Astrocyte of the spinal cord (primary cell): ENCODE results near the gene KLHL3.
A peak's percentile ranks its signal among the peaks of the same experiment; 100 is the strongest.

Experiments
- DNase-seq: peaks from one replicate; pipeline ENCODE4 v3.0.0; 2011; ENCODE audit warnings: low read depth, low spot score
- H3K4me3 ChIP-seq: 2 replicates; pipeline ENCODE4 v1.5.1; 2011; ENCODE audit warnings: low read depth, mild to moderate bottlenecking, low read length, moderate library complexity
- CTCF ChIP-seq: IDR thresholded peaks from 2 replicates; pipeline ENCODE4 v1.5.1; 2012; ENCODE audit warnings: low read depth, mild to moderate bottlenecking, low read length, inconsistent platforms
- in situ Hi-C: cut with HindIII; loops from 2 replicates; pipeline ENCODE4 v1.10.0; 2017; ENCODE audit warnings: low sequenced_read_pairs

Gene KLHL3

GRCh38 chr5:137583129-137583528 lies 152.8 kb downstream of the KLHL3 start:
- DNase-seq, result no peak
- TF ChIP-seq CTCF, result no peak
- in situ Hi-C loops, result no loop called here
- H3K4me3 ChIP-seq, result no peak overlapping the region

- no peak for DNase-seq
- no peak overlapping the region for H3K4me3 ChIP-seq
Observed at GRCh38 chr5:137582218-137582617, 153.7 kb downstream of the KLHL3 start.

GRCh38 chr5:137581776-137582175 lies 154.1 kb downstream of the KLHL3 start:
- DNase-seq, result no peak
- TF ChIP-seq CTCF, result no peak
- in situ Hi-C loops, result no loop called here
- no peak overlapping the region for H3K4me3 ChIP-seq

More at GRCh38 chr5:137582218-137582617, 153.7 kb downstream of the KLHL3 start:
- in situ Hi-C loops, result no loop called here
- TF ChIP-seq CTCF, result no peak

- peak; percentile 25 for TF ChIP-seq CTCF
- in situ Hi-C loops, result no loop called here
- DNase-seq, result no peak
- no peak overlapping the region for H3K4me3 ChIP-seq
Observed at GRCh38 chr5:137580030-137580429, 155.9 kb downstream of the KLHL3 start.

GRCh38 chr5:137575847-137576246 lies 160.0 kb downstream of the KLHL3 start:
- TF ChIP-seq CTCF, result no peak
- in situ Hi-C loops, result no loop called here
- peak; percentile 12 for DNase-seq
- no peak overlapping the region for H3K4me3 ChIP-seq

- no peak for DNase-seq
- TF ChIP-seq CTCF, result no peak
- in situ Hi-C loops, result no loop called here
- no peak overlapping the region for H3K4me3 ChIP-seq
Observed at GRCh38 chr5:137575211-137575610, 160.7 kb downstream of the KLHL3 start.

GRCh38 chr5:137573376-137573775 lies 162.5 kb downstream of the KLHL3 start:
- H3K4me3 ChIP-seq, result no peak overlapping the region
- no peak for TF ChIP-seq CTCF
- in situ Hi-C loops, result no loop called here
- no peak for DNase-seq
